ENCODE data around the gene CYB5D1. TPM values are rescaled to one million over a fixed set of nuclear protein-coding genes. Genes with fewer than 3 reads are reported as not detected.

The CYB5D1 gene
- polyA plus RNA-seq, 1 donor (not counting 4 experiments of a cell fraction or from before 2014, with no cell fraction given), result 14.8 TPM

DNA sequence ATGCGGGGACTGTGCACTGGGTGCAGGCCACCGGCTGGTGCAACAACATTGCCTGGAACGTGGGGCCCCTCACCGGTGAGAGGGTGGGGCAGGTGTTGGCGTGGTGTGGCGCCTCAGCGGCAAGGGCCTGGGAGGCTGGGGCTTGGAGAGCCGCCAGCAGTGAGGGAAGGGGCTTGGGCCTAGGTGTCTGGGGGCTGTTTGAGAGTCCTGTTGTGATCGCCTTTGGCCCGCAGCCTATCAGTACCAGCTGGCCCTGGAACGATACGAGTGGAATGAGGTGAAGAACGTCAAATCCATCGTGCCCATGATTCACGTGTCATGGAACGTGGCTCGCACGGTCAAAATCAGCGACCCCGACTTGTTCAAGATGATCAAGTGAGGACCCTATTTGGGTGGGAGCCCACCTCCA lies 5.5 kb upstream of the CYB5D1 start:
- Histone ChIP-seq H3K27ac (ENCODE audit: control insufficient read depth, insufficient read depth, low read length) (no peak overlapping the region), H3K79me2 (ENCODE audit: control insufficient read depth, insufficient read depth, low read length) (peaks cover 19% of the 10 kb centered on the region), H3K27me3 (ENCODE audit: control insufficient read depth, extremely low read depth, insufficient read depth, low read length) (no peaks in the 10 kb centered on the region), H4K20me1 (ENCODE audit: control insufficient read depth, extremely low read depth, insufficient read depth, low read length) (peaks cover 8% of the 10 kb centered on the region), H3K9me1 (ENCODE audit: control insufficient read depth, extremely low read depth, insufficient read depth, low read length) (no peaks in the 10 kb centered on the region), H3K9ac (ENCODE audit: control insufficient read depth, extremely low read depth, insufficient read depth, low read length) (no peak overlapping the region), H3K9me3 (ENCODE audit: control insufficient read depth, low read depth, low read length) (no peaks in the 10 kb centered on the region), H3K4me3 (ENCODE audit: control insufficient read depth in 2 of 3, extremely low read depth in 1 of 3, insufficient read depth in 2 of 3, low read depth in 1 of 3, low read length in 3 of 3) (no peak overlapping the region), H2AFZ (ENCODE audit: control insufficient read depth, low read length) (no peak overlapping the region), H3K4me2 (ENCODE audit: control insufficient read depth, extremely low read depth, insufficient read depth, low read depth, low read length) (no peak overlapping the region), H3K36me3 (ENCODE audit: control insufficient read depth in 2 of 2, extremely low read depth in 1 of 2, insufficient read depth in 2 of 2, low read length in 2 of 2) (peaks cover 33 to 39% of the 10 kb centered on the region in 2 experiments), H3K4me1 (ENCODE audit: control insufficient read depth, extremely low read depth, insufficient read depth, low read length) (peaks cover 34% of the 10 kb centered on the region)
- FAIRE-seq (no peak), DNase-seq (ENCODE audit: low read depth, low spot score) (no peak)
- TF ChIP-seq EZH2 (IDR thresholded peaks at IDR 0.05; ENCODE audit: low read length), result no peak
- no peak for TF ChIP-seq CTCF (optimal IDR thresholded peaks at IDR 0.05 in 1 of 3, IDR thresholded peaks at IDR 0.05 in 1 of 3, conservative IDR thresholded peaks at IDR 0.05 in 1 of 3; ENCODE audit: extremely low read depth in 1 of 3, insufficient read depth in 2 of 3, low read length in 3 of 3)
- dilution Hi-C loops (cut with MboI; ENCODE audit: extremely low pct_ligation_motif_present, low sequenced_read_pairs), result no loop called here

DNA sequence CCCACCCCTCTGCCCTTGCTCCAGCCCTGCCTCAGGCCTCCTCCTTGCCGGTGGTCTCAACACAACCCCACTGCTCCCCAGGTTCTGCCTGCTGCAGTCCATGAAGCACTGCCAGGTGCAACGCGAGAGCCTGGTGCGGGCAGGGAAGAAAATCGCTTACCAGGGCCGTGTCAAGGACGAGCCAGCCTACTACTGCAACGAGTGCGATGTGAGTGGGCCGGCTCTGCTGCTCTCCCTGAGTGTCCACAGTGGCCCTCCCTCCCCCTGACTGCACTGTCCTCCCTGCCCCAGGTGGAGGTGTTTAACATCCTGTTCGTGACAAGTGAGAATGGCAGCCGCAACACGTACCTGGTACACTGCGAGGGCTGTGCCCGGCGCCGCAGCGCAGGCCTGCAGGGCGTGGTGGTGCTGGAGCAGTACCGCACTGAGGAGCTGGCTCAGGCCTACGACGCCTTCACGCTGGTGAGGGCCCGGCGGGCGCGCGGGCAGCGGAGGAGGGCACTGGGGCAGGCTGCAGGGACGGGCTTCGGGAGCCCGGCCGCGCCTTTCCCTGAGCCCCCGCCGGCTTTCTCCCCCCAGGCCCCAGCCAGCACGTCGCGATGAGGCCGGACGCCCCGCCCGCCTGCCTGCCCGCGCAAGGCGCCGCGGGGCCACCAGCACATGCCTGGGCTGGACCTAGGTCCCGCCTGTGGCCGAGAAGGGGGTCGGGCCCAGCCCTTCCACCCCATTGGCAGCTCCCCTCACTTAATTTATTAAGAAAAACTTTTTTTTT lies 4.7 kb upstream of the CYB5D1 start:
- no peaks in the 10 kb centered on the region for H3K9me3 ChIP-seq (ENCODE audit: control insufficient read depth, low read depth, low read length)
- peaks cover 19% of the 10 kb centered on the region for H3K79me2 ChIP-seq (ENCODE audit: control insufficient read depth, insufficient read depth, low read length)
- TF ChIP-seq EZH2 (IDR thresholded peaks at IDR 0.05; ENCODE audit: low read length), result no peak
- peak in 1 of 3 experiments; percentile 10 for TF ChIP-seq CTCF (optimal IDR thresholded peaks at IDR 0.05 in 1 of 3, IDR thresholded peaks at IDR 0.05 in 1 of 3, conservative IDR thresholded peaks at IDR 0.05 in 1 of 3; ENCODE audit: extremely low read depth in 1 of 3, insufficient read depth in 2 of 3, low read length in 3 of 3)
- no peaks in the 10 kb centered on the region for H3K27me3 ChIP-seq (ENCODE audit: control insufficient read depth, extremely low read depth, insufficient read depth, low read length)
- no peak overlapping the region for H3K4me2 ChIP-seq (ENCODE audit: control insufficient read depth, extremely low read depth, insufficient read depth, low read depth, low read length)
- H3K9me1 ChIP-seq (ENCODE audit: control insufficient read depth, extremely low read depth, insufficient read depth, low read length), result no peaks in the 10 kb centered on the region
- peaks cover 28 to 37% of the 10 kb centered on the region in 2 experiments for H3K36me3 ChIP-seq (ENCODE audit: control insufficient read depth in 2 of 2, extremely low read depth in 1 of 2, insufficient read depth in 2 of 2, low read length in 2 of 2)
- peaks cover 8% of the 10 kb centered on the region for H4K20me1 ChIP-seq (ENCODE audit: control insufficient read depth, extremely low read depth, insufficient read depth, low read length)
- FAIRE-seq (no peak), DNase-seq (ENCODE audit: low read depth, low spot score) (no peak)
- H2AFZ ChIP-seq (ENCODE audit: control insufficient read depth, low read length), result no peak overlapping the region
- peaks cover 34% of the 10 kb centered on the region for H3K4me1 ChIP-seq (ENCODE audit: control insufficient read depth, extremely low read depth, insufficient read depth, low read length)
- H3K4me3 ChIP-seq (ENCODE audit: control insufficient read depth in 2 of 3, extremely low read depth in 1 of 3, insufficient read depth in 2 of 3, low read depth in 1 of 3, low read length in 3 of 3), result no peak overlapping the region
- dilution Hi-C loops (cut with MboI; ENCODE audit: extremely low pct_ligation_motif_present, low sequenced_read_pairs), result no loop called here
- H3K9ac ChIP-seq (ENCODE audit: control insufficient read depth, extremely low read depth, insufficient read depth, low read length), result peak overlapping the region; percentile 50
- no peak overlapping the region for H3K27ac ChIP-seq (ENCODE audit: control insufficient read depth, insufficient read depth, low read length)
